Parathyroid adenoma (tissue), 2 donors: ENCODE data around the gene DDX41.

Experiments
- H2AFZ ChIP-seq: fragments of 300-600 bp; sonication (generic); one replicate; pipeline ENCODE4 v1.7.0; 2017; ENCODE audit warnings: antibody characterized with exemption, mild to moderate bottlenecking
- H3K27ac ChIP-seq: fragments of 300-600 bp; sonication (generic); one replicate; pipeline ENCODE4 v1.7.0; 2017
- H3K27me3 ChIP-seq: fragments of 300-600 bp; sonication (generic); one replicate; pipeline ENCODE4 v1.7.0; 2017; ENCODE audit warnings: low read length; ENCODE audit not compliant: control insufficient read depth, insufficient read depth
- H3K36me3 ChIP-seq: fragments of 300-600 bp; sonication (generic); one replicate; pipeline ENCODE4 v1.7.0; 2017; ENCODE audit warnings: low read length; ENCODE audit not compliant: control insufficient read depth, insufficient read depth
- H3K4me1 ChIP-seq: fragments of 300-600 bp; sonication (generic); one replicate; pipeline ENCODE4 v1.7.0; 2017; ENCODE audit warnings: control low read depth
- H3K4me2 ChIP-seq: fragments of 300-600 bp; sonication (generic); one replicate; pipeline ENCODE4 v1.7.0; 2017; ENCODE audit warnings: low read length
- H3K4me3 ChIP-seq: fragments of 300-600 bp; sonication (generic); one replicate; pipeline ENCODE4 v1.7.0; 2017; ENCODE audit warnings: low read depth, low read length
- H3K79me2 ChIP-seq: fragments of 300-600 bp; sonication (generic); one replicate; pipeline ENCODE4 v1.7.0; 2017; ENCODE audit warnings: control low read depth
- H3K9ac ChIP-seq: fragments of 300-600 bp; sonication (generic); one replicate; pipeline ENCODE4 v1.7.0; 2017; ENCODE audit warnings: mild to moderate bottlenecking
- H3K9me3 ChIP-seq: fragments of 300-600 bp; sonication (generic); one replicate; pipeline ENCODE4 v1.7.0; 2017; ENCODE audit warnings: low read length; ENCODE audit not compliant: control insufficient read depth
- TF ChIP-seq, protein P1 (sequence below): fragments of 300-600 bp; sonication (generic); IDR thresholded peaks from one replicate; pipeline ENCODE4 v1.7.0; 2017; ENCODE audit warnings: antibody characterized with exemption, mild to moderate bottlenecking
- donor health status: primary hyperparathyroidism.

DDX41 gene

GRCh38 chr5:177477701-177478477, 38.9 kb downstream of the DDX41 start:
- no peaks in the 10 kb centered on the region for H3K79me2 ChIP-seq
- no peak overlapping the region for H3K4me3 ChIP-seq
- no peak overlapping the region for H2AFZ ChIP-seq
- H3K9ac ChIP-seq, result no peak overlapping the region
- peak overlapping the region; percentile 99 for H3K27ac ChIP-seq
- H3K36me3 ChIP-seq, result peaks cover 2% of the 10 kb centered on the region
- H3K27me3 ChIP-seq, result no peaks in the 10 kb centered on the region
- H3K4me2 ChIP-seq, result no peak overlapping the region
- TF ChIP-seq, protein P1, sequence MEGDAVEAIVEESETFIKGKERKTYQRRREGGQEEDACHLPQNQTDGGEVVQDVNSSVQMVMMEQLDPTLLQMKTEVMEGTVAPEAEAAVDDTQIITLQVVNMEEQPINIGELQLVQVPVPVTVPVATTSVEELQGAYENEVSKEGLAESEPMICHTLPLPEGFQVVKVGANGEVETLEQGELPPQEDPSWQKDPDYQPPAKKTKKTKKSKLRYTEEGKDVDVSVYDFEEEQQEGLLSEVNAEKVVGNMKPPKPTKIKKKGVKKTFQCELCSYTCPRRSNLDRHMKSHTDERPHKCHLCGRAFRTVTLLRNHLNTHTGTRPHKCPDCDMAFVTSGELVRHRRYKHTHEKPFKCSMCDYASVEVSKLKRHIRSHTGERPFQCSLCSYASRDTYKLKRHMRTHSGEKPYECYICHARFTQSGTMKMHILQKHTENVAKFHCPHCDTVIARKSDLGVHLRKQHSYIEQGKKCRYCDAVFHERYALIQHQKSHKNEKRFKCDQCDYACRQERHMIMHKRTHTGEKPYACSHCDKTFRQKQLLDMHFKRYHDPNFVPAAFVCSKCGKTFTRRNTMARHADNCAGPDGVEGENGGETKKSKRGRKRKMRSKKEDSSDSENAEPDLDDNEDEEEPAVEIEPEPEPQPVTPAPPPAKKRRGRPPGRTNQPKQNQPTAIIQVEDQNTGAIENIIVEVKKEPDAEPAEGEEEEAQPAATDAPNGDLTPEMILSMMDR, result no peak
- H3K9me3 ChIP-seq, result no peaks in the 10 kb centered on the region
- peaks cover 33% of the 10 kb centered on the region for H3K4me1 ChIP-seq

GRCh38 chr5:177476531-177477233, 40.1 kb downstream of the DDX41 start:
- Histone ChIP-seq H3K79me2 (peaks cover 11% of the 10 kb centered on the region), H3K27ac (peak overlapping the region; percentile 47), H3K4me3 (no peak overlapping the region), H3K9me3 (no peaks in the 10 kb centered on the region), H3K4me1 (peaks cover 43% of the 10 kb centered on the region), H3K9ac (no peak overlapping the region), H3K4me2 (no peak overlapping the region), H3K36me3 (peaks cover 2% of the 10 kb centered on the region), H3K27me3 (no peaks in the 10 kb centered on the region), H2AFZ (no peak overlapping the region)
- TF ChIP-seq, protein P1, result no peak

DNA sequence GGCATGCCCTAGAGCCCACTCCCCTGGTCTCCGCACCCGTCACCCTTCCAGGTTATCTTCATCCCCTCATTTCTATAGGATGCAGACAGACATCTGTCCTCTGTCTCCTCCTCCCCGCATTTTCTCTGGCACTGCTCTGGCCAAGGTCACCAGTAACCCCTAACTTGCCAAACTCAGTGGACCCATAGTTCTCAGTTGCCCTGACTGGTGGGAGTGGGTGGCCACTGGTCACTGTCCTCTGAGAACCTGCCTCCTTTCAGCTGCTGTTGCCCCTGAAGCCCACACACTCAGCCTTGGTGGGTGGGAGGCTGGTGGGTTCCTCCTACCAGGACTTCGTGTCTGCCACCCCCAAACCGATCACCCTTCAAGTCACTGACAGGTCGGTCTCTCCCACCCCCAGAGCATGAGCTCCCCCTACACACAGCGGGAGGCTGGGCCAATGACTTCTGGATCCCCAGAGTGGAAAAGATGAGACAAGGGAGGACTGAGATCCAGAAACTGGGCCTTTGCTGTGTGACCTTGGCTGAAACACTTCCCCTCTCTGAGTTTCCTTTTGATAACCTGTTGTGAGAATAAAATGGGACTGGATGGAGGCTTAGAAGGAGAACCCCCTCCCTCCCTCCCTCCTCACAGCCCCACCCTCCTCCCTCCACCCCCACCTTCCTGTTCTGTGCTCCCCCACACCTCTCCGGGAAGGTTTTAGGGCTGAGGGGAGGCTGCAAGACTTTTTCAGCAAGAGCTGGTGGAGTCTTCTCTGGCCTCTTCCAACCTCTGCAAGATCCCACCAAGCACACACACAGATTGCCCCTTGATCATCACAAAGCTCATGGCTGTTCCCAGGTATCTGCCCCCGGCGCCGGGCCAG, 41.0 kb downstream of the DDX41 start:
- Histone ChIP-seq H2AFZ (no peak overlapping the region), H3K9me3 (no peaks in the 10 kb centered on the region), H3K36me3 (peaks cover 2% of the 10 kb centered on the region), H3K9ac (no peak overlapping the region), H3K79me2 (peaks cover 18% of the 10 kb centered on the region), H3K27ac (peak overlapping the region; percentile 47), H3K4me1 (peaks cover 47% of the 10 kb centered on the region), H3K27me3 (no peaks in the 10 kb centered on the region), H3K4me2 (no peak overlapping the region), H3K4me3 (no peak overlapping the region)
- TF ChIP-seq, protein P1, result no peak

DNA sequence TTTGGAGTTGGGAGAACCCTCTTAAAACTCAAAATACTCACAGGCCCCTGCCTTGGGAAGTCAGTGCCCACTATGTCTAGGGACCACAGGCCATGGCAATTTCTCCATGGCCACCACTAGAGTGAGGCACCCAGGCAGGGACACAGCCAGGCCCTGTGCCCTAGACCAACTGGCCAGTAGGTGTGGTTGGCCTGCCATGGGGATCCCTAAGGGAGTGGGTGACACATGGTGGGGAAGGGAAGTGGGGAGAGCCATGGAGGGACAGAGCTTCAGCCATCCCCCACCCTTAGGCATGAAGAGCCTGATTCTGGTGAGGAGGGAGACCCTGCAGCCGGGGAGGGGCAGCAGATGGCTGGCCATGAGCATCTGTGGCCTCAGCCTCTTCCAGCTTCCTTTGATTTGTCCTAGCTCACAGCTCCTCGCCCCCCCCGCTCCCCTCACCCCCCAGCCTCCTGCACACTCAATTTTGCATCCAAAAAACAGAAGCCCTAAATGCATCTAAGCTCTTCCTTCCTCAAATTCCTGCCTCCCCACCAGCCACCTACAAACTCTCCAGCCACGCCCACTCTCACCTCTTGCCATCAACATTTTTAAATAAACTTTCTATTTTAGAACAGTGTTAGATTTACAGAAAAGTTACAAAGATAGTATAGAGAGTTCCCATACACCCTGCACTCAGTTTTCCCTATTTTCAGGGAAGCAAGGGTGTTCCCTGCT, 41.8 kb downstream of the DDX41 start:
- H3K4me3 ChIP-seq, result no peak overlapping the region
- H3K36me3 ChIP-seq, result no peaks in the 10 kb centered on the region
- no peaks in the 10 kb centered on the region for H3K9me3 ChIP-seq
- peaks cover 24% of the 10 kb centered on the region for H3K79me2 ChIP-seq
- no peak overlapping the region for H3K9ac ChIP-seq
- TF ChIP-seq, protein P1, result no peak
- H3K4me1 ChIP-seq, result peaks cover 41% of the 10 kb centered on the region
- H3K27ac ChIP-seq, result peak overlapping the region; percentile 24
- H3K4me2 ChIP-seq, result no peak overlapping the region
- no peak overlapping the region for H2AFZ ChIP-seq
- H3K27me3 ChIP-seq, result no peaks in the 10 kb centered on the region
